HepG2 (cell line): ENCODE results near the gene ZKSCAN3. TPM values are rescaled to one million over a fixed set of nuclear protein-coding genes. Genes with fewer than 3 reads are reported as not detected.
A peak's percentile ranks its signal among the peaks of the same experiment; 100 is the strongest.

Source experiments
- AGO2 ChIP-seq: fragments of 200-400 bp; formaldehyde crosslinking; optimal IDR thresholded peaks from 2 replicates; pipeline ENCODE3; 2017; ENCODE audit warnings: mild to moderate bottlenecking, low read depth, low read length, moderate library complexity
- AKAP8 ChIP-seq: sonication (generic); formaldehyde crosslinking; IDR thresholded peaks from 2 replicates; pipeline ENCODE4 v1.5.1; 2020; ENCODE audit warnings: mild to moderate bottlenecking, missing genetic modification reagents
- CREM ChIP-seq, 2 experiments: sonication (generic) in 1 of 2; formaldehyde crosslinking in 1 of 2; IDR thresholded peaks; 2 replicates each; pipeline versions ENCODE4 v1.4.0 to v1.6.1; 2016 to 2020; ENCODE audit warnings: antibody characterized with exemption in 1 of 2, mild to moderate bottlenecking in 1 of 2, missing genetic modification reagents in 1 of 2
- FOXC1 ChIP-seq: sonication (generic); formaldehyde crosslinking; IDR thresholded peaks from 2 replicates; pipeline ENCODE4 v1.8.0; 2022; ENCODE audit warnings: mild to moderate bottlenecking, missing genetic modification reagents, borderline replicate concordance
- FOXM1 ChIP-seq: sonication (generic); formaldehyde crosslinking; IDR thresholded peaks from 2 replicates; pipeline ENCODE4 v1.5.0; 2020; ENCODE audit warnings: missing genetic modification reagents
- IRX3 ChIP-seq: sonication (generic); formaldehyde crosslinking; IDR thresholded peaks from 2 replicates; pipeline ENCODE4 v1.8.1; 2023; ENCODE audit warnings: mild to moderate bottlenecking, low read depth, missing genetic modification reagents, borderline replicate concordance
- JUND ChIP-seq: sonication (generic); formaldehyde crosslinking; IDR thresholded peaks from 2 replicates; pipeline ENCODE4 v1.8.0; 2022; ENCODE audit warnings: mild to moderate bottlenecking, missing genetic modification reagents
- MBD4 ChIP-seq: IDR thresholded peaks from 2 replicates; pipeline ENCODE4 v1.6.1; 2012; ENCODE audit warnings: low read length, inconsistent platforms, borderline replicate concordance
- MBNL3 ChIP-seq: fragments of 250-450 bp; sonication (Bioruptor Pico); conservative IDR thresholded peaks from 2 replicates; pipeline ENCODE4 v1.8.0; 2022; ENCODE audit warnings: mild to moderate bottlenecking, inconsistent platforms
- MYC ChIP-seq: sonication (generic); formaldehyde crosslinking; IDR thresholded peaks from 2 replicates; pipeline ENCODE4 v1.9.0; 2021; ENCODE audit warnings: missing genetic modification reagents, borderline replicate concordance
- RBAK ChIP-seq: sonication (generic); formaldehyde crosslinking; IDR thresholded peaks from 2 replicates; pipeline ENCODE4 v1.5.1; 2020; ENCODE audit warnings: mild to moderate bottlenecking, missing genetic modification reagents
- TARDBP ChIP-seq: sonication (generic); formaldehyde crosslinking; IDR thresholded peaks from 2 replicates; pipeline ENCODE4 v1.8.0; 2022; ENCODE audit warnings: mild to moderate bottlenecking, missing genetic modification reagents
- TP53 ChIP-seq: sonication (generic); formaldehyde crosslinking; conservative IDR thresholded peaks from 2 replicates; pipeline ENCODE4 v1.4.0; 2020; ENCODE audit warnings: missing genetic modification reagents
- TSC22D2 ChIP-seq: sonication (generic); formaldehyde crosslinking; IDR thresholded peaks from 2 replicates; pipeline ENCODE4 v1.5.1; 2020; ENCODE audit warnings: missing genetic modification reagents, mild to moderate bottlenecking, borderline replicate concordance
- U2AF1 ChIP-seq: fragments of 200-400 bp; formaldehyde crosslinking; optimal IDR thresholded peaks from 2 replicates; pipeline ENCODE3; 2017; ENCODE audit warnings: mild to moderate bottlenecking, low read depth, low read length
- ZBTB42 ChIP-seq: sonication (generic); formaldehyde crosslinking; IDR thresholded peaks from 2 replicates; pipeline ENCODE4 v1.5.0; 2020; ENCODE audit warnings: mild to moderate bottlenecking, missing genetic modification reagents
- ZFP36L2 ChIP-seq: sonication (generic); formaldehyde crosslinking; IDR thresholded peaks from 2 replicates; pipeline ENCODE4 v1.4.0; 2020; ENCODE audit warnings: missing genetic modification reagents
- ZKSCAN1 ChIP-seq: fragments of 150-350 bp; IDR thresholded peaks from 2 replicates; pipeline ENCODE4 v1.6.1; 2014; ENCODE audit warnings: low read length
- ZMYM3 ChIP-seq: sonication (generic); formaldehyde crosslinking; IDR thresholded peaks from 2 replicates; pipeline ENCODE4 v1.5.1; 2020; ENCODE audit warnings: mild to moderate bottlenecking, missing genetic modification reagents
- ZNF30 ChIP-seq: sonication (generic); formaldehyde crosslinking; IDR thresholded peaks from 2 replicates; pipeline ENCODE4 v1.5.0; 2020; ENCODE audit warnings: mild to moderate bottlenecking, missing genetic modification reagents
- ZNF510 ChIP-seq: sonication (generic); formaldehyde crosslinking; IDR thresholded peaks from 2 replicates; pipeline ENCODE4 v1.4.0; 2020; ENCODE audit warnings: low read depth, mild to moderate bottlenecking, missing genetic modification reagents
- ZNF615 ChIP-seq: sonication (generic); formaldehyde crosslinking; IDR thresholded peaks from 2 replicates; pipeline ENCODE4 v1.5.0; 2020; ENCODE audit warnings: mild to moderate bottlenecking, missing genetic modification reagents, borderline replicate concordance
- ZNF678 ChIP-seq: sonication (generic); formaldehyde crosslinking; IDR thresholded peaks from 2 replicates; pipeline ENCODE4 v1.4.0; 2020; ENCODE audit warnings: mild to moderate bottlenecking, missing genetic modification reagents
- ZNF713 ChIP-seq: sonication (generic); formaldehyde crosslinking; IDR thresholded peaks from 2 replicates; pipeline ENCODE4 v1.4.0; 2020; ENCODE audit warnings: mild to moderate bottlenecking, missing genetic modification reagents
- ZNF780A ChIP-seq: sonication (generic); formaldehyde crosslinking; IDR thresholded peaks from 2 replicates; pipeline ENCODE4 v1.8.0; 2022; ENCODE audit warnings: mild to moderate bottlenecking, missing genetic modification reagents, moderate library complexity
- polyA plus RNA-seq, 8 experiments: library from polyadenylated mRNA; depleted of rRNA in 3 of 8; stranded (reverse) in 7 of 8; unstranded in 1 of 8; fragments of >200 nt; fragmentation: Illumina TruSeq in 4 of 8; extraction: Trizol in 4 of 8; gene quantifications; 2 replicates each; pipeline versions ENCODE4 v1.2.1 to v1.2.3, GENCODE V29; 2011 to 2016; ENCODE audit warnings: low read depth in 4 of 8, missing spikeins in 1 of 8, mixed read lengths in 1 of 8; ENCODE audit not compliant: insufficient read depth in 1 of 8
- total RNA-seq, 5 experiments: library from RNA; depleted of rRNA; stranded (reverse); fragments of >200 nt; fragmentation: Illumina TruSeq; extraction: Trizol; gene quantifications; 2 replicates each; pipeline ENCODE4 v1.2.3, GENCODE V29; 2016; ENCODE audit warnings: low read depth in 1 of 5
- TF ChIP-seq, protein P1 (sequence below): sonication (generic); formaldehyde crosslinking; IDR thresholded peaks from 2 replicates; pipeline ENCODE4 v1.5.1; 2020; ENCODE audit warnings: mild to moderate bottlenecking, missing genetic modification reagents, moderate library complexity
- TF ChIP-seq, protein P2 (sequence below): sonication (generic); formaldehyde crosslinking; IDR thresholded peaks from 2 replicates; pipeline ENCODE4 v1.9.0; 2022; ENCODE audit warnings: low read depth, missing genetic modification reagents

The ZKSCAN3 gene
- total and polyA plus RNA-seq, 2 of the 13 experiments (the other 11 are each of a cell fraction or from before 2014, with no cell fraction given), result 3.3 to 7.4 TPM

DNA sequence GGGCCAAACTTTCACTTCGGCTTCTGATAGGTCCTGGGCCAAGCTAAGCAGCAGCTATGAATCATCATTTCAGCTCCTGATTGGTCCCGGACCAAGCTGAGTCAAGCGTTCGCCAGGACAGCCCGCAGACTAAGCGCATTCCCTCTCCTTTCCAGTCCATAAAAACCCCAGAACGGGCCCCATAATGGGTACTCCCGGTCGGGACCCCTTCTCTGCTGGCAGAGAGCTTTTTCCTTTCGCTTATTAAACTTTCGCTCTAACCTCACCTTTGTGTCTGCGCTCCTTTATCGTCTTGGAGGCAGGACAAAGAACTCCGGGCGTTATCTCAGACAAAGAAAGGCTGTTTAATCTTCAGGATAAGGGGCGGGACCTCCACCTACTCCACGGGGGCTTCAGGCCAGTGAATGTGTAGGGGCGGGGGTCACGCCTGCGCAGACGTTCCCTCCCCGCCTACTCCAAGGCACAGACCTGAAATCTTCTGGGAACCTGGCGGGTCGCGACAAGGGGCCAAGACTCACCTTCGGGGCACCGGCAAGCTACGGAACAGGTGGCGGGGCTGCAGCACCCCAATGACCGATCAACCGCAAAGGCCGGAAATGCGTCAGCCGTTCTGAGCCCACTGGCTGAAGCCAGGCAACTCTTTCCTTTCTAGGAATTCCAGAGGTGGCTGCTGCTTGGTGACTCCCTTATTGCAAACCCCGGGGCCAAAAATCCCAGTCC lies 14.0 kb upstream of the ZKSCAN3 start, which contains the start of gene ZSCAN31 (continued):
- TF ChIP-seq RBAK (CRISPR knock-in tag) (no peak), JUND (CRISPR knock-in tag) (peak; percentile 75; the same call in 1 of the 2 replicates), ZMYM3 (CRISPR knock-in tag) (peak; percentile 58; the same call in 1 of the 2 replicates), AGO2 (peak; percentile 86), MBD4 (no peak), AKAP8 (peak; percentile 51; the same call in 1 of the 2 replicates), IRX3 (CRISPR knock-in tag) (no peak; the same call in 1 of the 2 replicates), TARDBP (CRISPR knock-in tag) (no peak), ZNF713 (CRISPR knock-in tag) (no peak), ZNF30 (no peak), TSC22D2 (CRISPR knock-in tag) (peak; percentile 62; the same call in 1 of the 2 replicates), ZNF678 (CRISPR knock-in tag) (peak; percentile 89), FOXM1 (CRISPR knock-in tag) (no peak), ZBTB42 (CRISPR knock-in tag) (peak; percentile 89; the same call in 1 of the 2 replicates), ZNF780A (CRISPR knock-in tag) (no peak), ZFP36L2 (CRISPR knock-in tag) (no peak), ZNF615 (CRISPR knock-in tag) (0 out of 2 replicates have a peak, but pooled peaks have one; percentile 39), ZKSCAN1 (no peak), ZNF510 (no peak; the same call in none of the 2 replicates), TP53 (CRISPR knock-in tag) (0 out of 2 replicates have a peak, but pooled peaks have one; percentile 62), U2AF1 (no peak), CREM (IDR thresholded peaks at IDR 0.05) (peak; percentile 63; the same call in 1 of the 2 replicates), CREM (CRISPR knock-in tag; IDR thresholded peaks at IDR 0.05) (no peak), FOXC1 (CRISPR knock-in tag) (no peak; the same call in 1 of the 2 replicates), MBNL3 (CRISPR knock-in tag) (no peak), MYC (peak; percentile 76; the same call in 1 of the 2 replicates)
- TF ChIP-seq, protein P1, sequence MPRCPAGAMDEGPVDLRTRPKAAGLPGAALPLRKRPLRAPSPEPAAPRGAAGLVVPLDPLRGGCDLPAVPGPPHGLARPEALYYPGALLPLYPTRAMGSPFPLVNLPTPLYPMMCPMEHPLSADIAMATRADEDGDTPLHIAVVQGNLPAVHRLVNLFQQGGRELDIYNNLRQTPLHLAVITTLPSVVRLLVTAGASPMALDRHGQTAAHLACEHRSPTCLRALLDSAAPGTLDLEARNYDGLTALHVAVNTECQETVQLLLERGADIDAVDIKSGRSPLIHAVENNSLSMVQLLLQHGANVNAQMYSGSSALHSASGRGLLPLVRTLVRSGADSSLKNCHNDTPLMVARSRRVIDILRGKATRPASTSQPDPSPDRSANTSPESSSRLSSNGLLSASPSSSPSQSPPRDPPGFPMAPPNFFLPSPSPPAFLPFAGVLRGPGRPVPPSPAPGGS (CRISPR knock-in tag), result no peak
- TF ChIP-seq, protein P2, sequence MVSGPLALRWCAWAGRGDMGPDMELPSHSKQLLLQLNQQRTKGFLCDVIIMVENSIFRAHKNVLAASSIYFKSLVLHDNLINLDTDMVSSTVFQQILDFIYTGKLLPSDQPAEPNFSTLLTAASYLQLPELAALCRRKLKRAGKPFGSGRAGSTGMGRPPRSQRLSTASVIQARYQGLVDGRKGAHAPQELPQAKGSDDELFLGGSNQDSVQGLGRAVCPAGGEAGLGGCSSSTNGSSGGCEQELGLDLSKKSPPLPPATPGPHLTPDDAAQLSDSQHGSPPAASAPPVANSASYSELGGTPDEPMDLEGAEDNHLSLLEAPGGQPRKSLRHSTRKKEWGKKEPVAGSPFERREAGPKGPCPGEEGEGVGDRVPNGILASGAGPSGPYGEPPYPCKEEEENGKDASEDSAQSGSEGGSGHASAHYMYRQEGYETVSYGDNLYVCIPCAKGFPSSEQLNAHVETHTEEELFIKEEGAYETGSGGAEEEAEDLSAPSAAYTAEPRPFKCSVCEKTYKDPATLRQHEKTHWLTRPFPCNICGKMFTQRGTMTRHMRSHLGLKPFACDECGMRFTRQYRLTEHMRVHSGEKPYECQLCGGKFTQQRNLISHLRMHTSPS (CRISPR knock-in tag), result no peak
